Fibroblast of gingiva (primary cell): ENCODE data around the gene GUSB.

Experiments used
- DNase-seq: peaks from one replicate; pipeline ENCODE4 v3.0.0-alpha.2; 2011; ENCODE audit warnings: low read depth

The GUSB gene

DNA sequence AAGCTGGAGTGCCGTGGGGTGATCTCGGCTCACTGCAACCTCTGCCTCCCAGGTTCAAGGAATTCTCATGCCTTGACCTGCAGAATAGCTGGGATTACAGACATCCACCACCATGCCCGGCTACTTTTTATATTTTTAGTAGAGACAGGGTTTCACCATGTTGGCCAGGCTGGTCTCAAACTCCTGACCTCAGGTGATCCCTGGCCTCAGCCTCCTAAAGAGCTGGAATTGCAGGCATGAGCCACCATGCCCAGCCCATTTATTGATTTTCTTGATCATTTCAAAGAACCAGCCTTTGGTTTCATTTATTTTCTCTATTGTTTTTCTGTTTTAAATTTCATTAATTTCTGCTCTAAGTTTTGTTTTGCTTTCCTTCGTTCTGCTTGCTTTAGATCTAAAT lies 50.3 kb downstream of the GUSB start:
- no peak for DNase-seq

DNA sequence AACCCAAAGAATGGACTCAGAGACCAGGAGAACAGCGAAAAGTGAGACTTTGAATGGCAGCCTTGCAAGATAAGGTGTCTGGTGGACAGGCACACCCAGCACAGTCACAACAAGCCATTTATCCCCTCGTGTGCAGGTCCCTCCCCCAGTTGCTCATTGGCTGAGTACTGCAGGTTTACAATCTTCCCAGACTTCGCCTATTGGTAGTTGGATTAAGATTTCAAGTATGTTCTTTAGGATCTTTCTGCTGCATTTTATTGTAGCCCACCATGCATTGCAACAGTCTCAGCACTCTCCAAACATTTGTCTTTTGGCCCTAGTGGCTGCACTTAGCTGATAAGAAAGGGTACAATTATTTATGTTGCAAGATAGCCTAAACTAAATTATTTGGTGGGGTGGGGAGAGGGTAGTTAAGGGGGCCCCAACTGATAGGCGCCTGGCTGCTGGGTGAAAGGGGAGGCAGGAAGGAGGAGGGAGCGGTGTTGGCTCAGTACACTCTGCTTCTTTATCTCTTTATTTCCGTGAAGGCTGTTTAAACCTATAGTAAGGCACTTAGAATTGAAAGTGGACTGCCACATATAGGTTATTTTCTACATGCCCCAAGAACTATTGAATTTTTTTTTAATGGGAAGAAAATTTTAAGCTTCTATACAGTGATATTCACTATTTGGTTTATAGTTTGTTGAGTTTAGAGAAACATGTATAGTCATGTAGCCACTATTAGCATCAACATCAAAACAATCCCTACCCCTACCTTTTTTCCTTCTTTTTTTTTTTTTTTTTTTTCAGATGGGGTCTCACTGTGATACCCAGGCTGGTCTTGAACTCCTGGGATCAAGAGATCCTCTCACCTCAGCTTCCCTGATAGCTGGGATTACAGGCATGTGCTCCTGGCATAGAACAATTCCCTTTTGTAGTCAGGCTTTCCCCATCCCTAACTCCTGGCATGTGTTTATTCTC lies 54.2 kb downstream of the GUSB start:
- no peak for DNase-seq

DNA sequence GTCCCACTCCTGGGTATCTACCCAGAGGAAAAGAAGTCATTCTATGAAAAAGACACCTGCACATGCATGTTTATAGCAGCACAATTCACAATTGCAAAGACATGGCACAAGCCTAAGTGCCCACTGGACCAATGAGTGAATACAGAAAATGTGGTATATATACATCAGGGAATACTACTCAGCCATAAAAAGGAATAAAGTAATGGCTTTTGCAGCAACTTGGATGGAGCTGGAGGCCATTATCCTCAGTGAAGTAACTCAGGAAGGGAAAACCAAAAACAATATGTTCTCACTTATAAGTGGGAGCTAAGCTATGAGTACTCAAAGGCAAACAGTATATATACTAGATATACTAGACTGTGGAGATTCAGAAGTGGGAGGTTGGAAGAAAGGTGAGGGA lies 55.4 kb downstream of the GUSB start:
- DNase-seq, result no peak

GRCh38 chr7:65925040-65925439 lies 57.0 kb downstream of the GUSB start:
- no peak for DNase-seq

DNA sequence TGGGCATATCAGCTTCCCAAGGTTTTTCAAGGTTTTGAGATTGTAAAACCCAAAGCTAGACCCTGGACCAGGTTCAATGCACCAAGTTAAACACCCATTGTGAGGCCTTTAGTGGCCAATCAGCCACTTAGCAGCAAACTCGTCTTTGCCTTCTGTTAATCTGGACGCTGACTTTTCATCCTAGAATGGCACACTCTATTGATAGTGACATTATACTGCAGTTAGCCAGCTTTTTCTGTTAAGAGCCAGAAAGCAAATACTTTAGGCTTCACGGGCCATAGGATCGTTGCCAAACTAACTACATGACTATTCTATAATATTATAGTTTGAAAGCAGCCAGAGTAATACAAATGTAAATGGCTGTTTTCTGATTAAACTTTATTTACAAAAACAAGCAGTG lies 57.8 kb downstream of the GUSB start:
- DNase-seq, result no peak

GRCh38 chr7:65923316-65923715 lies 58.7 kb downstream of the GUSB start:
- DNase-seq, result no peak

- DNase-seq, result no peak
Observed at GRCh38 chr7:65915921-65916657, 65.9 kb downstream of the GUSB start.

DNA sequence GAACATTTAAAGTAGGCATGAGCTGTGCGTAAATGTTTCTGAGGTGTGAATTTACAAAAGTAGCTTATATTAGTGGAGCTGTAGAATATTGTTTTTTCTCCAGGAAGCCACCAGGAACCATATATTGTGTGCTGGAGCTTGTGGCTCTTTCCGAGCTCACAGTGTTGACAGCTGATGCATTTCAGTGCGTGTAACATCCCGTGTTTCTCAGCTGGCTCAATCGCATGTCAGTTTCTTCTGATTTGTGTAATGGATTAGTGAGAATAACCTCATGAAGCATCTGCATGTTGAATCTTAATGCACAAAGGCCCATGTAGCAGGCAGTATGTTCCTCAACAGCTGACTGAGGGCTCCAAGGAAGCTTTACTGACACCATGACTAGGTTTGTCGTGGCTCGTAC lies 69.8 kb downstream of the GUSB start:
- no peak for DNase-seq
